NCI-H128 (cell line): ENCODE results near the gene GPC6.

ENCODE experiments used
- DNase-seq: peaks from one replicate; lab custom pipeline; 2025; ENCODE audit not compliant: unreplicated experiment; lab: John Stamatoyannopoulos, UW

Gene GPC6

DNA sequence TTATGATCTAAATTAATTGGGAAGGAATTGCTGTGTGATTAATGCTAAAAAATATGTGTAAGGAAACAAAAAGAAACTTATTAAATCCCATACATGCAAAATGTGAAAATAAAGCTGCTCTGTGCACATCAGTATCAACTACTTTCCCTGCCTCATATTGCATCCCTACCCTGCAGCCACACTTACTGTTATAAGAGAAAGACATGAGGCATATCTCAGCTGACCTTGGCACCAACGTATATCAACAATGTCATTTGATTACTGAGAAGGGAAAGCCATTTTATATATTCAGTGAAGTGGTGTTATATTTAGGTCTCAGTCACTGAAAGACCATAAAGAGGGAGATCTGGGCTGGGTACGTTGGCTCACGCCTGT lies 585.1 kb downstream of the GPC6 start:
- no peak for DNase-seq

DNA sequence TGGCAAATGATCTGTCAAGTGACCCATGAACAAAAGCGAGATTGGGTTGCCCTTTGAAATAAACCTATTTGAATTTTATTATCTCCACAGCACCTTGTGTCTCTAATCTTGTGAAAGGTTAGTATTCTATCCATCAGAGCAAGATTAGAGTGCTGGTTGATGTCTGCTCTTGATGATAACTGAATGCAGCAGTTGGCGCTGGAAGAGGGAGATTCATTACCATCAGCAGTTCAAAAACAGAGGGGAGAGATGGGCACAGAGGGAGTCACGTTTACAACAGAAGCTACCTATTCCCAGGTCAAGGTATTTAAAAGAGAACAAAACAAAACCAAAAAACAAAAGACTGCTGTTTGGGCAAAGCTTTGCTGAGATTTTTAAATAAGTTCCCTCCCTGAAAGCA lies 588.1 kb downstream of the GPC6 start:
- DNase-seq = no peak

DNA sequence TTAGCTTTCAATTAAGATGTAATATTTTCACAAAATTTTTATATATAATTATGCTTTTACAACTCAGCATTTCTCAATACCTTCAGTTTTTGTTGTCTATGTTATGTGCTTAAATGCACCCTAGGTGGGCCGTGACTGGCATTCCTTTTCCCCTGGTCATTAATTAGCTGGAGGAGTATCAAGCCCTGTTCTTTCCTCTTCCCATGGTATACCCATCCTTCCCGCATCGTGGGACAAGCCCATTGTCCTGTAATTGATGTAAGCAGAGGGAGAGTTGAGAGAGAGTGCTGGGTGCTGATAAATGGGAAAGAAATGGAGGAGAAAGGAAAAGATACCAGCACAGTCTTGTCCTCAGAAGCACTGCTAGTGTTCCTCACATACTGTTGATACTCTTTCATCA lies 591.7 kb downstream of the GPC6 start:
- no peak for DNase-seq

DNA sequence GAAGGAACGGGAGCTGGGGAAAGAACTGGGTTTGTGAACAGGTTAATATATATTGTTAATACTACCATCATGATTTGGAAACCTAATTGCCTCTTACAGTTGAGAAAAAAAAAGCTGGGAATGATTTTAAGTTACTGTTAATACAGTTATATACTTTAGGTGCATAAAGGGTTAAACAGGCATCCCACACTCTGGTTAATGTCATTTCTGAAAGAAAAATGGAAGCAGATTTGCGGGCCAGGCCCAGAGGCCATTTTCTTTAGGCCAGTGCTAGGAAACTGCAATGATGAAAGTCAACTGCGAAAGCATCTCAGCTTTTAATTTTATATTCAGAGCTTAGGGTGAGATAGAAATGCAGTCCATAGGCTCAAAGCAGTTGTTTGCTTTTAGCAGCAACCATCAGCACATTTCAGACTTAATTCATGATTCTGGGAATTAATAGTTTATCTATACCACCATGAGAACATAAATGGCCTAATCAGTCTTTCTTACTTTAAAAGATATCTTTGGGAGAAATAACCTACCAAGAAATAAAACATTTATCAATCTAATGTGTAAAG lies 592.8 kb downstream of the GPC6 start:
- no peak for DNase-seq

DNA sequence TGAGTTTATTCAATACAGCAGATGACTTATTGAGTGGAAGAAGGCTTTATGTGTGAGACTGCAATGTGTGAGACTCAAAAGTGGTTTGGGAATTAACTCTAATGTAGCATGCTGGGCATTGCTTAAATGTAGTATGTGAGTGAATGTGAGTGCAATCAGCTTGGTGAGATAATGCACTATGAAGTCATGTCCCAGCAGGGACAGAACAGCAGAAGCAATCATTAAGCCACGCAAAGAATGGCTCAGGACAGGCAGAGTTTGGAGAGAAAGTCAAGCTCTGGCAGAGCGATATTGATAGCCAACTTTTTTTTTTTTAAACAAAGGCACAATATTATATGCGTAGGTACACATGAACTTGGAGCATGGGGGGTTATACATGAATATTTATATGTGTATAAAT lies 597.7 kb downstream of the GPC6 start:
- DNase-seq = no peak

DNA sequence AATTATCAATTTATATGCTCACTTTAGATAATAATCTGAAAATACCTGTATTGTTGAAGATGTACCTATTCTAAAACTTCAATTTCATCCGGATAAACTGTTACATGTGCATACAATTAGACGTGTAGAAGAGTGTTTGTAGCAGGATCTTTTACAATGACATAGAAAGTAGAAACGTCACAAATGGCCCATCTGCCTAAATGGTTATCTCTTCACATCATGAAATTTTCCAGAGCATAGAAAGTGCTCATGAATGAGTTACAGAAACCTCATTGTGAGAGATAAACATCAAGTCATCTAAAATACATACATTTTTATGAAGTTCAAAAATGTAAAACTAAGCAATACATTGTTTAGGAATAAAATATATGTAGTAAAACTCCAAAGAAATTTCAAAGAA lies 607.4 kb downstream of the GPC6 start:
- DNase-seq = no peak

DNA sequence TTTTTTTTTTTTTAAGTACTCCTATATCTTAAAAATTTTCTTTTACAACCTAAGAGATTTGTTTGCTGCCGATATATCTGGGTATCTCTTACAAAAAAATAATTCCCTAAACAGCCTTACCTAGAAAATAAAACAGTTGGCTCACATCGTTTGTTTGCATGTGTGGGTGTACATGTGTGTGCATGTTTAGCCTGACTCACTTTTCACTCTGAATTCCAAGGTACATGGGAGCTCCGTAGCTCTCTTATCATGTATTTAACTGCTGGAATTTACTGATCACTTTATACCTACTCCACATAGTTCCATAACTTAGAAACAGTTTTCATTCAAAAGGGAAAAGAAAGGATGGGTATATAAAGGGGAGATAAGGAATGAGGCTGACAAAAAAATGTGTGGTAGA lies 616.5 kb downstream of the GPC6 start:
- DNase-seq = no peak

DNA sequence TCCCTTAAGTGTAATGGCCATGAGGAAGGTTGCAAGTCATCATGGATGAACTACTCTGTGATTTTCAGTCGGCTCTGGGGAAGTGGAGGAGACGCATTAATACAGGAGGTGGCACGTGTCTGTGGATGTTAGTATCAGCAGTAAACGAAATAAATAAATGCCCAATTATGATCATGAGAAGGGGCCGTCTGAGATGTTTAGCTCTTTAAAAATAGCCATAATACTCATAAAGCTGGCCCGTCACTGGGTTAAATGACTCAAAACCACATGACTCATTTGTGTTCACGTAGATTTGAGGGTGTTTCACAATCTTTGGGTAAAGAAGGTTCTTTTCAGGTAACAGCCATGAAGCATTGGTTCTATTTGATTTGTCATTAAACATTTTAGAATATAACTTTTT lies 620.6 kb downstream of the GPC6 start:
- no peak for DNase-seq

DNA sequence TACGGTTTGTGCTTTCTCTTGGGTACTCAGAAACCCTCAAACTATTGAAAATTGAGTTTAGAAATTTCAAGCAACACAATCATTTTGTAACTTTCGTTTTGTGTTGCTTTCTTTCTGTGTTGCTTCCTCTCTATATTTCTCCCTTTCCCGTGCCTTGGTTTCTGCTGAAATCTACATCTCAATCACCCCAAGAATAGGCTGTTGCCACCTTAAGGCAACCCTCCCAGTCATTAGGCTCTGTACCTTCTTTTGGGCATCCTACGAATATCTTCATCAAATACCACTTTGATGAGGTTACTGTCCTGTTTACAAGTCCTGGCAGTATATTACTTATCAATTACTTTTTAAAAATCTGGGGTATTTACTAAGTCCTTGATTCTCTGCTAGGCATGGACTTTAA lies 621.6 kb downstream of the GPC6 start:
- DNase-seq = no peak

DNA sequence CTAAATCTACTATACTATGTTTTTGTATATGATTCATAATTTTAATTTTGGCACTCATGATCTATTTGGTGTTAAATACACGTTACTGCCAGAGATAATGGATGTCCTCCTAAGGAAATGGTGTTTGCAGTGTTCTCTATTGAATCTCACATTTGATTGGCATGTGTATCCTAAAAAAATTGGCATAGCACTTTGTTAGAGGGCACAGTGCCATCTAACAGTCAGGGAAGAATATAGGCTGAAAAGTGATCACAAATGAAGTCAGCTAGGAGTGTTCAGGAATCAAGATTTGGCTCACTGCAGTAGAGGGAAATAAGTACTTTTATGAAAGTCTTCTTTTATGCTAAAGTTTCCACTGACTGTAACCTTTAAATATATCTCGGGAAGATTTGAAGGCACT lies 624.6 kb downstream of the GPC6 start:
- DNase-seq = no peak

DNA sequence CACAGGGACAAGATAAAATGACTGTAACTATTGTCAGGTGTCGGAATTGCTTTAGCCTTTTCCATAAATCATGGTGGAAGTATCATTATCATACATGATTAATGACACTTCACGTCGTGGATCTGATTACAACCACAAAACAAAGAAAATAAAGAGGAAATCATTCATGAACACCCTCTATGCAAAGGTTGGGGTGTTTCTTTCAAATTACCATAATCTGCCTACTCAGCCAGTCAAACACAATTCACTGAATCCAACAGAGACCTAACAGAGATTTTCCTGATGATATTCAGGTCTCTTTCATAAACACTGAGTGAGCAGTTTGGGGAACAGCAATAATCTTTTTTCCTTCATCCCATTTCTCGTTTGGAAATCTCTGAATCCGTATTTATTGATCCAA lies 627.3 kb downstream of the GPC6 start:
- no peak for DNase-seq

DNA sequence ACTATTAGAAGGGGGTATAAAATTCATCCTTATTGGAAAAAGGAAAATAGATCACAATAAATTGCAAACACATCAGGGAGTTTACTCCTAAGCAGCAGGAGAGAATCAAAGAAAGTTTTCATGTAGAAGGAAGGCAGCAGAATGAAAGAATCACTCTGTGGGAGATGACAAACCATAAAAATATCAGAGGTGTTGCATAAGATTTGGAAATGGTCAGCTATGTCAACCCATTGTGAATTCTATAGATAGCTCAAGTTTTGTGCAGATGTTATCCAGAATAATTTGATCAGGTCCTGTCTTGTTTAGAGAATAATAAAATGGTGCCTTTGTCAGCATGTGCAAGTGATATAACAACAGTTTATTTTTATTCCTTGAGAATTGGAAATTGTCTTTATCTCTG lies 630.5 kb downstream of the GPC6 start:
- DNase-seq = no peak

DNA sequence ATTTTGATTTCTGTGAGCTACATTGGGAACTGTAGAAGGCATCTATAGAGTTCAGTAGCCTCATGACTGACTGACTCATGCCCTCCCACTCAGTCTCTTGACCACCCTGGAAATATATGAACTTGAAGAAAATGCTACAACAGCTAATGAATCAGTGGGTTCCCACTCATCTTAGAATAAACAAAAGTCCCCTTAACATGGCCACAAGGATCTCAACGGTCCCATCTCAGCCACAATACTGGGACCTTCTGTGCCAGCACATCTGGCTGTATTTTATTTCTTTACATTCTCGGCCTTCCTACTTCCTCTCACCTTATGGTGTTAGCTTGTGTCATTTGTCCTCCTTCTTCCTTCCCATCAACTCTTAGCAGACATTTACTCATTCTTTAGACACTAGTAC lies 633.1 kb downstream of the GPC6 start:
- DNase-seq = no peak

DNA sequence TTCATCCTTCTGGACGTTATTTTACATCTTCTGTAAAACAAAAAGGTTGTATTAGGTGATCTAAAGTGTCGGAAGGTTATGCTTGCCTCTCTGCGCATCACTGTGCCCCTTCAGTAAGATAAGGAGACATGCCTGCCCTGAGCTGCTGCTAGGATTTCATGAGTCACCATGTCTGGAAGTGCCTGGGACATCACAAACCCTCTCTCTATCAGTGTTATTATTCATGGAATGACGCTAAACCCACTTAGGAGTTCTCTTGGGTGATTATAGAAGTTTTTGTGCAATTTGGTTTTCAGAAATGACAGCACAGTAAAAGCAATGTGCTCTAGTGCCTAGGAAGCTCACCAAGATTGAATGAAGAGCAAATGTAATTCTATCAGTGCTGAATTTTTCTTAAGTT lies 635.2 kb downstream of the GPC6 start:
- no peak for DNase-seq

DNA sequence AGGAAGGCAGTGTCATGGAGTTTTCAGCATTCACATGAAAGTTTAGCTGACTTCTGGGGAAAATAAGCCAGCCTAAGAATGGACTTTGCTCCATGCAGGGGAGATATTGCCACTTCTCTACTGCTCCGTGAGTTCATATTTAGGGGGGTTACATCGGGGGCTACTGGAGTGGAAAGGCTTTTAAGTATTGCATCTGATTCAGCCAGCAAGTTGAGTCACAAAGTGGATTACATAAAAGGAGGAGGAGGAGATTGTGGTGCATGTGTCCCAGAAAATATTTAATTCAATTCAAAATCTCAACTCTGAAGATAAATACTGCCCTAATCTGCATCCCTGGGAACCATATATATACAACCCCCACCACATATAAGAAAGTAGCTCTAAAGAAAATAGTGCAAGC lies 635.7 kb downstream of the GPC6 start:
- no peak for DNase-seq

DNA sequence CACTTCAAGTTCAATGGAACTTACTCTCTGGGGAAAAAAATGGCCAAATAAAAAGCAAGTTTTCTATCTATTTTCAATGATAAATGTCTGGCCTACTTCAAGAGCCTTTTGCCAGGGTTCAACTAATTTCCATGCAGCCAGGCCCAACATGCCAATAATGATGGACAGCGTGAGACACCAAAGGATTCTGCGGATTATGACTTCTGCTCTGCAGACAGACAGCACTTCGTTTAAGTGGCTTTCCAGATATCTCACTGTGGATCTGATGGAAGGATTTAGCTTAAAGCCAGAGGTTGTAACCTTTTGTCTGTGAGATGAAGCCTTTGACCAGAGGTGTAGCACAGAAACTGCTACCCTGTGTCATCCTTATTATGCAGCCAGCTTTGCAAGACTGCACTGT lies 638.6 kb downstream of the GPC6 start:
- no peak for DNase-seq

DNA sequence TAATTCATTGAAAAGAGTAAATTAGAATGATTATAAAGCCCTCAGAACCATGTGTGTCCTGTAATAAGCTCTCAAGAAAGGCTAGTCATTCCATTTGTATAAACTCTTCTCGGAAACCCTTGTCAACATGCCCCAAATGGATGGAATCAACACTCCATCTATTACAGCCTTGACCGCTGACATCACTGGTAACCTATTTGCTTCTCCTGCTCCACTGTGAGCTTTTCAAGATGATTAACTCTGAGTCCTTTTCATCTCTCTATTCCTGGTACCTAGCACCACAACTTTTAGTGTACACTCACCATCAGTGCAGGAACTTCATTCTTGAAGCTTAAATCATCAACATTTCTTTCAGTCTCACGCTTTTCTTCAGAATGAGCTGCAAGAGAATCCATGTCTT lies 640.9 kb downstream of the GPC6 start:
- DNase-seq = no peak

DNA sequence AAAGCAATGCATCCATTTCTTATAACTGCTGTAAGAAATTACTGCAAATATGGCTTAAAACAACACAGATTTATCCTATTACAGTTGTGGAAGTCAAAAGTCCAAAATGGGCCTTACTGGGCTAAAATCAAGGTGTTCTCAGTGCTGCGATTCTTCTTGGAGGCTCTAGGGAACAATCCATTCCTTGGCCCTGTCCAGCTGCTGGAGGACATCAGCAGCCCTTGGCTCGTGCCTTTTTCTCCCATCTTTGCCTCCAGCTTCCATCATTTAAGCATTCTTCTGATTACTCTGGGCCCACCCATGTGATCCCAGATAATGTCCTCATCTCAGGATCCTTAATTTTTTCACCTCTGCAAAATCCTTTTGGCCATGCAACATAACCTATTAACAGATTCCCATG lies 645.8 kb downstream of the GPC6 start:
- DNase-seq = no peak

DNA sequence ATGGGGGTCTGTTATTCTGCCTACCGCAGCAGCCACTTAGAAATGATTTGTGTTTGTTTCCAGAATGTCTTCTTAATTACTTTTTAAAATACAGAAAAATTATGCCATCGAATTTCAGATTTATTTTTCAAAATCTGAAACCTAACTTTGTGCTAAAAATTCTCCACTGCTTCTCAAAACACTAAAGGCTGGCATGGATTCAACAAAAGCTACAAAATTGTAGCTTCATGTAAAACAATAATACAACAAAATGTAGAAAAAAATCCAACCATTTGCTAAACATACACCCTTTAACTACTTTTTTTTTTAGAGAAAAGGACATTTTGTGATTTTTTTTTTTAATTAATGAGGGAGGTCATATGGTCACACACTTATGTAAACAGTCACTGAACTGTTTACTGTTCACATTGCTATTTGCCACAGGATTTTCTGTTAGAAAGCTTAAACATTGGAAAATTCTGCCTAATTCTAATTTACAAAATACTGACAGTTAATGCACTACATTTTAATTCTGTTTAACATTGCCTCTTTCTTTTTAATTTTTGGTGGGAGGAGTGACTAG lies 646.3 kb downstream of the GPC6 start:
- DNase-seq = no peak

DNA sequence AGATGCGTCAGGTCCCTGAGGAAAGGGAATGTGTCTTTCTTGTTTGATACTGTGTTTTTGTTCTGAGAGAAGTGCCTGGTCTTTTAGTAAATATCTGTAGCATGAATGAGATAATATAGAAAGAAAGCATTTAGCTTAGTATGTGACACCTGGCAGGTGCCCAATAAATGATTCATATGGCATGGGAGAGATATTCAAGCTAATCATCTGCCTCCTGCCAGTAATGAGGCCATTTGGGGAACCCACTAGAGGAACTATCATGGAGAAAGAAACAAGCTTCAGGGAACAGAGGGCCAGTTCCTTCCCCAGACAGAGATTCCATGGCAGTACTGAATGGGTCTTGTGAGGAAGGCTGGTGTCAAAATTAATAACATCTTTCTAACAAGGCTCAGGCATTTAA lies 648.9 kb downstream of the GPC6 start:
- DNase-seq = no peak

DNA sequence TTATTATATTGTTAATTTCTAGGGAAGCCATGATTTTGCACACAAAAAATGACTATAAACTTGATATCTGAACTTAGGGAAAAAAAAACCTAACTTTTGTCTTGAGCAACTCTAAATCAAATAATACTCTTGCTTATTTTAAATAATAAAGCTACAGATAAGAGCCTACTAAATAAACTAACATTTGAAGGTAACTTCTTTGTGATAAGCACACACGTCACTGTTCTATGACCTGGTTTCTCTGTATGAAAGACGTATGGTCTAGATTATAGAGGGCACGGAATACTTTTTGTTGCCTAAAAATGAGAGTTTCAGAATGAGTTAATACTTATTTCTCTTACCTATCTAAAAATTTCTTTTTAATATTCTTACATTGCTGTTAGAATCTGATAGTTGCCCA lies 649.6 kb downstream of the GPC6 start:
- DNase-seq = no peak

DNA sequence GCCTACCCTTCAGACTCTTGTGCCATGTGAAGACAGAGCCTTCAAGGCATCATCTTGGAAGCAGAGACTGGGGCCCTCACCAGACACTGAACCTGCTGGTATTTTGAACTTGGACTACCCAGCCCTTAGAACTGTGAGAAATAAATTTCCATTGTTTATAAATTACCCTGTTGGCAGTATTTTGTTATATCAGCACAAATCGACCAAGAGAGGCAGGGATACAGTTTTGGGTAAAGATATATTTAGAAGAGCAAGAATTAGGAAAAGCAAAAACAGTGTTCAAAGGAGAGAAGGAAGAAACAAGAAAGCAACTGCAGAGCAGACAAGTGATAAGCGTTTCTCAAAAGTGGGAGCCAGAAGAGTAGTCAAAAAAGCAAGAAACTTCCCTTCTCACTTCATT lies 652.1 kb downstream of the GPC6 start:
- DNase-seq = no peak

DNA sequence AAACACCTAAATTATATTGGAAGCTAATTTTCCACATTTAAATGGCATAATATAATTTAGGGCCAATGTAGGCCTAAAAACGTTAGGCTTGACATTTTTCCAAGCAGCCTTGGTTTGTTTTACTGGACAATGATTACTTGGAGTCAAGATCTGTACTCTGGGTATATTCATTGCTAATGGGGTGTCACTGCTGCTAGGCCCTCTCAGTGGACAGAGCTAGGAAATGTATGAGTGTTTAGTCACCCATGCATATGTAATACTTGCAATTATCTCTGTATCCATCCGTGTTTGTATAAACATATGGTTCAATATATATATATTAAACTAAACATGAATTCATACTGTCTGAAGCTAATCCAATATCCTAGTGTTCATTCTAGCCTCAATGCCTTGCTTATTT lies 654.8 kb downstream of the GPC6 start:
- DNase-seq = no peak
